Ovary (tissue), 9 donors: ENCODE data around the gene LITAF. TPM values are rescaled to one million over a fixed set of nuclear protein-coding genes. Genes with fewer than 3 reads are reported as not detected.
A peak's percentile ranks its signal among the peaks of the same experiment; 100 is the strongest.

Experiments
- DNase-seq, 5 donors: peaks; one replicate each; pipeline ENCODE4 v3.0.0-alpha.2; 2019 to 2020
- H3K27ac ChIP-seq, 2 donors: fragments of 200-600 bp; one replicate each; pipeline versions ENCODE4 v1.5.1 to v1.8.0; 2019 to 2022
- H3K27me3 ChIP-seq: fragments of 200-600 bp; one replicate; pipeline ENCODE4 v1.8.0; 2022
- H3K36me3 ChIP-seq: fragments of 200-600 bp; sonication (generic); one replicate; pipeline ENCODE4 v1.5.1; 2019
- H3K4me1 ChIP-seq: one replicate; pipeline ENCODE4 v1.8.1; 2013; ENCODE audit warnings: mild to moderate bottlenecking, moderate library complexity; ENCODE audit not compliant: insufficient read depth
- H3K4me3 ChIP-seq: fragments of 200-600 bp; sonication (generic); one replicate; pipeline ENCODE4 v1.5.1; 2017
- H3K9me3 ChIP-seq, 2 donors: fragments of 200-600 bp in 1 of 2; sonication (generic) in 1 of 2; one replicate each; pipeline versions ENCODE4 v1.5.1 to v1.8.1; 2013 to 2019; ENCODE audit warnings: mild to moderate bottlenecking in 1 of 2, moderate library complexity in 1 of 2
- CTCF ChIP-seq, 3 donors: fragments of 450-650 bp in 2 of 3; fragments of 200-600 bp in 1 of 3; IDR thresholded peaks; one replicate each; pipeline versions ENCODE4 v1.5.1 to v1.8.0; 2016 to 2022; ENCODE audit warnings: antibody characterized with exemption in 3 of 3, mild to moderate bottlenecking in 1 of 3
- EP300 ChIP-seq: sonication (generic); formaldehyde crosslinking; IDR thresholded peaks from one replicate; pipeline ENCODE4 v1.6.1; 2017; ENCODE audit warnings: antibody characterized with exemption
- POLR2A ChIP-seq: fragments of 450-650 bp; IDR thresholded peaks from one replicate; pipeline ENCODE4 v1.6.1; 2017; ENCODE audit warnings: antibody characterized with exemption, mild to moderate bottlenecking, moderate library complexity
- WGBS, 3 donors: extraction: QIAGEN DNeasy Blood & Tissue Kit in 1 of 3; methylation state at CpG; one replicate each; pipeline versions ENCODE4 v1.1.5 to v1.1.7; 2013 to 2017; 5-methylcytosine and 5-hydroxymethylcytosine counted together
- intact Hi-C, 4 donors: fragments of 100-400 bp; cut with DNase I; formaldehyde crosslinking; loops; one replicate each; pipeline versions ENCODE4 v1.11.0 to v1.15.1; 2022 to 2023
- polyA plus RNA-seq, 2 donors: library from polyadenylated mRNA; stranded (reverse); fragments of 200-250 nt in 1 of 2; fragments of 350-450 nt in 1 of 2; fragmentation: Illumina TruSeq in 1 of 2; extraction: RNeasy Lipid Tissue Mini Kit (QIAGEN cat#74804) in 1 of 2; gene quantifications; one replicate each; pipeline ENCODE4 v1.2.3, GENCODE V29; 2013 to 2014
- total RNA-seq, 7 donors: library from RNA; depleted of rRNA in 2 of 7; stranded (reverse); fragments of >200 nt in 2 of 7; fragmentation: NEBNext Ultra II Directional in 3 of 7; extraction: Animal tissue kit (Norgen Biotek cat#: 25700) in 3 of 7; gene quantifications; one replicate each; pipeline versions ENCODE4 v1.1.0 to v1.2.4, GENCODE V29; 2016 to 2023
- donor health status: DM: no; HTN: no; CAD: no; lungs with moderate emphysema.
- donor health status: DM: no; HTN: no; CAD: no.
- donor health status: Bipolar disorder and iron deficiency.
- donor health status: DM: yes; HTN: yes; CAD: no.
- donor health status: DM: no; HTN: no; CAD: no.
- donor health status: DM: yes; HTN: yes; CAD: no.

LITAF gene
- total and polyA plus RNA-seq, 9 donors = 39.7 to 169 (median 105) TPM

DNA sequence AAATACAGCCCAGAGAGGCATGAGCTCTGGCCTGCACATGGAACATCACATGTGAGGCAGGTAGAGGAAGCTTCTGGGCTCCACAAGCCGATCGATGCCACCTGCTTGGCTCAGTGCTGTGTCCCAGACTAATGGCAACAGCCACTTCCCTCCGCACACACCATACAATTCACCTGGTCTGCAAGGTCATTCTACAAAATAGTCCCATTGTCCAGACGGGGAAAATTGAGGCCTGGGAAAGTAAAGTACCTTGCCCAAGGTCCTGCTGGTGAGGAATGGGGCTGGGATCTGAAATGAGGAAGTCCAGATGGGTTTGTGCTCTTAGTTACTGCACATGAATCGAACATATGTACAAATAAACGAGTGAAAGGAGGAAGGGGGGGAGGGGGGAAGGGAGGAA is 88.0 kb downstream of the LITAF start:
- DNase-seq = no peak
- intact Hi-C loops = loop anchor here in 1 of 4 donors (5.0 kb wide), 1 partner anchor 86 kb away; no protein-coding TSS in a partner anchor
- H3K4me3 ChIP-seq = no peak overlapping the region
- no peaks in the 10 kb centered on the region for H3K9me3 ChIP-seq
- peaks cover 20% of the 10 kb centered on the region for H3K4me1 ChIP-seq
- TF ChIP-seq POLR2A = no peak
- no peak for TF ChIP-seq EP300
- no peak for TF ChIP-seq CTCF (IDR thresholded peaks at IDR 0.05)
- peak overlapping the region in 1 of 2 donors; percentile 89 for H3K27ac ChIP-seq
- 72 to 82% (median 75%) methylated on average over 5 to 6 of the region's 6 CpGs for WGBS, 3 donors
- no peaks in the 10 kb centered on the region for H3K27me3 ChIP-seq
- no peaks in the 10 kb centered on the region for H3K36me3 ChIP-seq

GRCh38 chr16:11497851-11498289 is 88.8 kb downstream of the LITAF start:
- intact Hi-C loops = loop anchor here in 1 of 4 donors (5.0 kb wide), 1 partner anchor 86 kb away; no protein-coding TSS in a partner anchor
- H3K4me3 ChIP-seq = no peak overlapping the region
- TF ChIP-seq POLR2A = no peak
- no peak for TF ChIP-seq CTCF (IDR thresholded peaks at IDR 0.05)
- no peak for TF ChIP-seq EP300
- peaks cover 20% of the 10 kb centered on the region for H3K4me1 ChIP-seq
- no peaks in the 10 kb centered on the region for H3K27me3 ChIP-seq
- H3K36me3 ChIP-seq = no peaks in the 10 kb centered on the region
- peak in 3 of 5 donors; percentile 56 to 71 (median 61) for DNase-seq
- WGBS, 3 donors = 18 to 23% (median 19%) methylated on average over 5 of the region's 5 CpGs
- peak overlapping the region; percentile 77 to 89 for H3K27ac ChIP-seq
- H3K9me3 ChIP-seq = no peaks in the 10 kb centered on the region

Other genes starting within 250 kb of the LITAF start
- gene RMI2, start 241.5 kb downstream of the LITAF start, total RNA-seq = 1 to 10 TPM; 1.6 to 6.5 (median 2.9) TPM
- 1 to 10 TPM; 4.7 to 6.7 TPM for gene RMI2, start 241.5 kb downstream of the LITAF start, polyA plus RNA-seq
- gene SNN, start 81.5 kb upstream of the LITAF start, total RNA-seq = 10 to 100 TPM in 6 of 7 donors, 1 to 10 TPM in 1; 8.0 to 40.3 (median 24.7) TPM
- 10 to 100 TPM; 18.0 to 18.3 TPM for gene SNN, start 81.5 kb upstream of the LITAF start, polyA plus RNA-seq
- 10 to 100 TPM; 32.3 to 48.6 (median 40.6) TPM for gene TXNDC11, start 155.9 kb upstream of the LITAF start, total RNA-seq
- gene TXNDC11, start 155.9 kb upstream of the LITAF start, polyA plus RNA-seq = 10 to 100 TPM; 35.1 to 39.2 TPM
- gene ZC3H7A, start 210.3 kb upstream of the LITAF start, total RNA-seq = 10 to 100 TPM; 42.1 to 60.9 (median 50.7) TPM
- gene ZC3H7A, start 210.3 kb upstream of the LITAF start, polyA plus RNA-seq = 10 to 100 TPM; 34.9 to 57.6 TPM